GM23338 (cell line): ENCODE measurements around the gene ANXA6. TPM values are rescaled to one million over a fixed set of nuclear protein-coding genes. Genes with fewer than 3 reads are reported as not detected.

Source experiments
- ATAC-seq: fragments of 200-7000 bp; cut with Tn5 transposase; 3 replicates; pipeline ENCODE4 v1.9.1; 2020
- DNase-seq: peaks from one replicate; pipeline ENCODE4 v3.0.0-alpha.2; 2015; ENCODE audit warnings: low spot score
- H2AFZ ChIP-seq: fragments of 200-600 bp; sonication (generic); 2 replicates; pipeline ENCODE4 v1.8.0; 2016; ENCODE audit warnings: antibody characterized with exemption, mild to moderate bottlenecking, moderate library complexity
- H3F3A ChIP-seq: fragments of 200-600 bp; sonication (generic); replicated peaks from 2 replicates; pipeline ENCODE4 v1.8.0; 2017; ENCODE audit warnings: antibody characterized with exemption, mixed run types, low read depth
- H3K27ac ChIP-seq: fragments of 200-600 bp; sonication (generic); 2 replicates; pipeline ENCODE4 v1.6.1; 2016; ENCODE audit warnings: low read depth
- H3K27me3 ChIP-seq: fragments of 200-600 bp; sonication (generic); 2 replicates; pipeline ENCODE4 v1.8.0; 2016; ENCODE audit warnings: mild to moderate bottlenecking, mixed run types, moderate library complexity; ENCODE audit not compliant: insufficient read depth
- H3K36me3 ChIP-seq: fragments of 200-600 bp; sonication (generic); 2 replicates; pipeline ENCODE4 v1.8.0; 2016; ENCODE audit warnings: mild to moderate bottlenecking; ENCODE audit not compliant: insufficient read depth
- H3K4me1 ChIP-seq: fragments of 200-600 bp; sonication (generic); 2 replicates; pipeline ENCODE4 v1.8.0; 2016; ENCODE audit warnings: mild to moderate bottlenecking, moderate library complexity; ENCODE audit not compliant: insufficient read depth
- H3K4me2 ChIP-seq: fragments of 200-600 bp; sonication (generic); 2 replicates; pipeline ENCODE4 v1.7.1; 2017; ENCODE audit warnings: mixed run types
- H3K4me3 ChIP-seq: fragments of 200-600 bp; sonication (generic); 2 replicates; pipeline ENCODE4 v1.6.1; 2016; ENCODE audit warnings: mixed run types
- H3K79me2 ChIP-seq: fragments of 200-600 bp; sonication (generic); replicated peaks from 2 replicates; pipeline ENCODE4 v1.8.0; 2017; ENCODE audit warnings: mild to moderate bottlenecking; ENCODE audit not compliant: insufficient read depth
- H3K9me2 ChIP-seq: fragments of 200-600 bp; sonication (generic); 2 replicates; pipeline ENCODE4 v1.8.0; 2017; ENCODE audit not compliant: insufficient read depth
- H4K20me1 ChIP-seq: fragments of 200-600 bp; sonication (generic); replicated peaks from 2 replicates; pipeline ENCODE4 v1.8.0; 2017; ENCODE audit warnings: mild to moderate bottlenecking; ENCODE audit not compliant: insufficient read depth
- H3K27ac Mint-ChIP-seq: 2 replicates; pipeline ENCODE4 v1.8.0; 2020; ENCODE audit warnings: inconsistent platforms, mild to moderate bottlenecking, moderate library complexity, mixed read lengths
- H3K27me3 Mint-ChIP-seq: 3 replicates; pipeline ENCODE4 v1.8.0; 2022; ENCODE audit warnings: low read depth, mild to moderate bottlenecking, moderate library complexity, mixed read lengths, inconsistent platforms; ENCODE audit not compliant: insufficient read depth, poor library complexity
- H3K36me3 Mint-ChIP-seq: 3 replicates; pipeline ENCODE4 v1.8.0; 2021; ENCODE audit warnings: low read depth, mild to moderate bottlenecking, inconsistent platforms, moderate library complexity, mixed read lengths
- H3K4me1 Mint-ChIP-seq: 3 replicates; pipeline ENCODE4 v1.8.0; 2020; ENCODE audit warnings: mild to moderate bottlenecking, inconsistent platforms, mixed read lengths
- H3K4me3 Mint-ChIP-seq: 3 replicates; pipeline ENCODE4 v1.8.0; 2021; ENCODE audit warnings: moderate library complexity, mild to moderate bottlenecking, inconsistent platforms, mixed read lengths
- H3K9me3 Mint-ChIP-seq: 3 replicates; pipeline ENCODE4 v1.8.0; 2020; ENCODE audit warnings: moderate library complexity, mild to moderate bottlenecking, inconsistent platforms, mixed read lengths
- CREB1 ChIP-seq: fragments of 250-450 bp; sonication (Bioruptor Pico); IDR thresholded peaks from 2 replicates; pipeline ENCODE4 v1.5.0; 2020; ENCODE audit warnings: low read depth, mild to moderate bottlenecking, moderate library complexity
- EZH2phosphoT487 ChIP-seq: fragments of 200-600 bp; sonication (generic); IDR thresholded peaks from one replicate; pipeline ENCODE4 v1.8.1; 2018; ENCODE audit warnings: antibody characterized with exemption; ENCODE audit not compliant: unreplicated experiment
- JUNB ChIP-seq: IDR thresholded peaks from one replicate; pipeline ENCODE4 v1.6.1; 2016; ENCODE audit warnings: antibody characterized with exemption; ENCODE audit not compliant: unreplicated experiment
- NANOG ChIP-seq: IDR thresholded peaks from 2 replicates; pipeline ENCODE4 v1.6.1; 2016; ENCODE audit warnings: antibody characterized with exemption, borderline replicate concordance
- POLR2AphosphoS5 ChIP-seq: IDR thresholded peaks from 2 replicates; pipeline ENCODE4 v1.6.1; 2016; ENCODE audit warnings: antibody characterized with exemption, low read depth
- STAT1 ChIP-seq: IDR thresholded peaks from one replicate; pipeline ENCODE4 v1.6.1; 2016; ENCODE audit warnings: antibody characterized with exemption; ENCODE audit not compliant: unreplicated experiment
- ZNF114 ChIP-seq: fragments of 250-450 bp; sonication (Bioruptor Pico); IDR thresholded peaks from 2 replicates; pipeline ENCODE4 v1.5.0; 2020; ENCODE audit warnings: mild to moderate bottlenecking, moderate library complexity
- ZNF331 ChIP-seq: fragments of 250-450 bp; sonication (Bioruptor Pico); IDR thresholded peaks from 2 replicates; pipeline ENCODE4 v1.5.0; 2020; ENCODE audit warnings: low read depth, mild to moderate bottlenecking, moderate library complexity
- polyA plus RNA-seq: library from polyadenylated mRNA; unstranded; fragments of >200 nt; fragmentation: Nextera tagmentation; extraction: Ambion mirVana; gene quantifications from 2 replicates; pipeline ENCODE4 v1.2.1, GENCODE V29; 2016
- total RNA-seq: library from RNA; depleted of rRNA; stranded (reverse); fragments of >200 nt; shearing (Covaris generic); gene quantifications from 2 replicates; pipeline ENCODE4 v1.2.3, GENCODE V29; 2014
- TF ChIP-seq, protein P1 (sequence below): IDR thresholded peaks from 2 replicates; pipeline ENCODE4 v1.6.1; 2016; ENCODE audit warnings: antibody characterized with exemption
- TF ChIP-seq, protein P2 (sequence below): IDR thresholded peaks from one replicate; pipeline ENCODE4 v1.6.1; 2018; ENCODE audit warnings: antibody characterized with exemption; ENCODE audit not compliant: unreplicated experiment
- TF ChIP-seq, protein P3 (sequence below), 2 experiments: fragments of 200-600 bp in 1 of 2; sonication (generic) in 1 of 2; conservative IDR thresholded peaks; 2 replicates each; pipeline versions ENCODE4 v1.5.1 to v1.6.1; 2016 to 2017; ENCODE audit warnings: antibody characterized with exemption in 2 of 2, low read depth in 2 of 2, mild to moderate bottlenecking in 2 of 2, moderate library complexity in 1 of 2

Gene ANXA6
- total and polyA plus RNA-seq, 2 experiments from 2014 or later: 26.5 to 110 TPM

DNA sequence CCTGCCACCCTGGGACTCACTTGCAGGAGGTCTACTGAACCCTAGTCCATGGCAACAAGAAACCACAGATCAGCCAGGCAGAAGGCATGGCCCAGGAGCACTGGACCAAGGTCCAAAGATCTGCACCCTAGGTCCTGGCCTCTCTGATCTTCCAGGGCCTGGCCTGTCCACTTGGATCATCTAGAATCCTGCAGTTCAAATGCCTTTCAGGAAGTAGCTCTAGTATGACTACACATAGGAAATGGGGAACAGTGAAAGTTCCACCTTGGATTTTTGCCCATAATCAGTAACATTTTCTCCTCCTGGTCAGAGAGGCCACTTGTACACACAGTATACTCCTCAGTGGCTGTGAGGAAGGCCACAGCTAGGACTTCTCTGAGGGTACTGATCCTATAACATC is 11.5 kb downstream of the ANXA6 start:
- no peaks in the 10 kb centered on the region; the same call in none of the 2 replicates for H3K36me3 ChIP-seq
- no peaks in the 10 kb centered on the region for H3K79me2 ChIP-seq
- H3K27ac Mint-ChIP-seq: no peak overlapping the region
- peaks cover 20% of the 10 kb centered on the region for H3K4me1 Mint-ChIP-seq
- TF ChIP-seq EZH2phosphoT487 (no peak), ZNF331 (CRISPR knock-in tag) (no peak), POLR2AphosphoS5 (no peak)
- TF ChIP-seq, protein P1, sequence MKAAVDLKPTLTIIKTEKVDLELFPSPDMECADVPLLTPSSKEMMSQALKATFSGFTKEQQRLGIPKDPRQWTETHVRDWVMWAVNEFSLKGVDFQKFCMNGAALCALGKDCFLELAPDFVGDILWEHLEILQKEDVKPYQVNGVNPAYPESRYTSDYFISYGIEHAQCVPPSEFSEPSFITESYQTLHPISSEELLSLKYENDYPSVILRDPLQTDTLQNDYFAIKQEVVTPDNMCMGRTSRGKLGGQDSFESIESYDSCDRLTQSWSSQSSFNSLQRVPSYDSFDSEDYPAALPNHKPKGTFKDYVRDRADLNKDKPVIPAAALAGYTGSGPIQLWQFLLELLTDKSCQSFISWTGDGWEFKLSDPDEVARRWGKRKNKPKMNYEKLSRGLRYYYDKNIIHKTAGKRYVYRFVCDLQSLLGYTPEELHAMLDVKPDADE: no peak
- no peak overlapping the region for H2AFZ ChIP-seq
- H3K9me3 Mint-ChIP-seq: no peaks in the 10 kb centered on the region
- H3K27ac ChIP-seq: no peak overlapping the region
- no peak overlapping the region for H3K4me3 Mint-ChIP-seq
- H3K36me3 Mint-ChIP-seq: no peaks in the 10 kb centered on the region; the same call in 2 of the 3 replicates
- H3K9me2 ChIP-seq: no peaks in the 10 kb centered on the region
- peaks cover 11% of the 10 kb centered on the region for H3K4me1 ChIP-seq
- no peaks in the 10 kb centered on the region for H3F3A ChIP-seq
- ATAC-seq: no peak
- no peaks in the 10 kb centered on the region for H3K27me3 ChIP-seq
- H3K4me2 ChIP-seq: no peak overlapping the region
- no peak for DNase-seq
- no peak overlapping the region for H3K4me3 ChIP-seq
- peaks cover 7% of the 10 kb centered on the region for H3K27me3 Mint-ChIP-seq
- H4K20me1 ChIP-seq: peaks cover 4% of the 10 kb centered on the region; the same call in 1 of the 2 replicates

DNA sequence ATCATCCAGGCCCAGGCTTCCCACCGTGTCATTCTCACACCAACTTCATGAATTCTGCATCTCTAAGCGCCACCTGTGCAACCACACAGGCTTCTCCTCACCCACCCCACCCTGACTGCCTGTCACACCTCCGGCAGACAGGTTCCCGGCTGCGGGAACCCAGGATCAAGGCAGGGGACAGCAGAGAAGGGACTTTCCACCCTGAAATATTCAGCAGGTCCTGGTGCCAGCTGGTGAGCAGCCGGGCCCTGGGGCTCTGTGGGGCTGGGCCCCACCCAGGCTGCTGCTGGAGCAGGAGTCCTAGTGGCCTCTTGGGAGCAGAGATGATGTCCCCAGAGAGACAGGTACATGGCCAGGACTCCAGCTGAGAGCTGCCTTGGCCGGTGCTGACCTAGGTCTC is 12.7 kb downstream of the ANXA6 start:
- Histone ChIP-seq H3K4me2 (no peak overlapping the region), H3K36me3 (no peaks in the 10 kb centered on the region; the same call in none of the 2 replicates), H3K4me3 (no peak overlapping the region), H3K4me1 (peaks cover 13% of the 10 kb centered on the region), H3K27ac (no peak overlapping the region), H3K9me2 (no peaks in the 10 kb centered on the region), H2AFZ (no peak overlapping the region), H3K27me3 (no peaks in the 10 kb centered on the region), H3K79me2 (0 out of 2 replicates have a peak, but pooled peaks cover 3% of the 10 kb centered on the region), H3F3A (no peaks in the 10 kb centered on the region), H4K20me1 (no peaks in the 10 kb centered on the region; the same call in 1 of the 2 replicates)
- Mint-ChIP-seq H3K4me1 (peaks cover 15% of the 10 kb centered on the region), H3K27me3 (peaks cover 10% of the 10 kb centered on the region), H3K4me3 (no peak overlapping the region), H3K36me3 (no peaks in the 10 kb centered on the region; the same call in 2 of the 3 replicates), H3K9me3 (no peaks in the 10 kb centered on the region), H3K27ac (no peak overlapping the region)
- ATAC-seq (no peak), DNase-seq (no peak)
- TF ChIP-seq NANOG (no peak), POLR2AphosphoS5 (no peak), JUNB (no peak), CREB1 (no peak), EZH2phosphoT487 (no peak), ZNF114 (CRISPR knock-in tag) (no peak), ZNF331 (CRISPR knock-in tag) (no peak), STAT1 (no peak)
- TF ChIP-seq, protein P2, sequence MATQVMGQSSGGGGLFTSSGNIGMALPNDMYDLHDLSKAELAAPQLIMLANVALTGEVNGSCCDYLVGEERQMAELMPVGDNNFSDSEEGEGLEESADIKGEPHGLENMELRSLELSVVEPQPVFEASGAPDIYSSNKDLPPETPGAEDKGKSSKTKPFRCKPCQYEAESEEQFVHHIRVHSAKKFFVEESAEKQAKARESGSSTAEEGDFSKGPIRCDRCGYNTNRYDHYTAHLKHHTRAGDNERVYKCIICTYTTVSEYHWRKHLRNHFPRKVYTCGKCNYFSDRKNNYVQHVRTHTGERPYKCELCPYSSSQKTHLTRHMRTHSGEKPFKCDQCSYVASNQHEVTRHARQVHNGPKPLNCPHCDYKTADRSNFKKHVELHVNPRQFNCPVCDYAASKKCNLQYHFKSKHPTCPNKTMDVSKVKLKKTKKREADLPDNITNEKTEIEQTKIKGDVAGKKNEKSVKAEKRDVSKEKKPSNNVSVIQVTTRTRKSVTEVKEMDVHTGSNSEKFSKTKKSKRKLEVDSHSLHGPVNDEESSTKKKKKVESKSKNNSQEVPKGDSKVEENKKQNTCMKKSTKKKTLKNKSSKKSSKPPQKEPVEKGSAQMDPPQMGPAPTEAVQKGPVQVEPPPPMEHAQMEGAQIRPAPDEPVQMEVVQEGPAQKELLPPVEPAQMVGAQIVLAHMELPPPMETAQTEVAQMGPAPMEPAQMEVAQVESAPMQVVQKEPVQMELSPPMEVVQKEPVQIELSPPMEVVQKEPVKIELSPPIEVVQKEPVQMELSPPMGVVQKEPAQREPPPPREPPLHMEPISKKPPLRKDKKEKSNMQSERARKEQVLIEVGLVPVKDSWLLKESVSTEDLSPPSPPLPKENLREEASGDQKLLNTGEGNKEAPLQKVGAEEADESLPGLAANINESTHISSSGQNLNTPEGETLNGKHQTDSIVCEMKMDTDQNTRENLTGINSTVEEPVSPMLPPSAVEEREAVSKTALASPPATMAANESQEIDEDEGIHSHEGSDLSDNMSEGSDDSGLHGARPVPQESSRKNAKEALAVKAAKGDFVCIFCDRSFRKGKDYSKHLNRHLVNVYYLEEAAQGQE: no peak
- TF ChIP-seq, protein P3, sequence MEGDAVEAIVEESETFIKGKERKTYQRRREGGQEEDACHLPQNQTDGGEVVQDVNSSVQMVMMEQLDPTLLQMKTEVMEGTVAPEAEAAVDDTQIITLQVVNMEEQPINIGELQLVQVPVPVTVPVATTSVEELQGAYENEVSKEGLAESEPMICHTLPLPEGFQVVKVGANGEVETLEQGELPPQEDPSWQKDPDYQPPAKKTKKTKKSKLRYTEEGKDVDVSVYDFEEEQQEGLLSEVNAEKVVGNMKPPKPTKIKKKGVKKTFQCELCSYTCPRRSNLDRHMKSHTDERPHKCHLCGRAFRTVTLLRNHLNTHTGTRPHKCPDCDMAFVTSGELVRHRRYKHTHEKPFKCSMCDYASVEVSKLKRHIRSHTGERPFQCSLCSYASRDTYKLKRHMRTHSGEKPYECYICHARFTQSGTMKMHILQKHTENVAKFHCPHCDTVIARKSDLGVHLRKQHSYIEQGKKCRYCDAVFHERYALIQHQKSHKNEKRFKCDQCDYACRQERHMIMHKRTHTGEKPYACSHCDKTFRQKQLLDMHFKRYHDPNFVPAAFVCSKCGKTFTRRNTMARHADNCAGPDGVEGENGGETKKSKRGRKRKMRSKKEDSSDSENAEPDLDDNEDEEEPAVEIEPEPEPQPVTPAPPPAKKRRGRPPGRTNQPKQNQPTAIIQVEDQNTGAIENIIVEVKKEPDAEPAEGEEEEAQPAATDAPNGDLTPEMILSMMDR (conservative IDR thresholded peaks at IDR 0.05; ENCODE audit: low read depth in 2 of 2): no peak
- TF ChIP-seq, protein P1: no peak
